PC-3 (cell line): ENCODE data around the gene FOXO6. TPM values are rescaled to one million over a fixed set of nuclear protein-coding genes. Genes with fewer than 3 reads are reported as not detected.

ENCODE experiments used
- ATAC-seq: fragments of 200-7000 bp; cut with Tn5 transposase; 2 replicates; pipeline ENCODE4 v1.9.1; 2020; ENCODE audit warnings: mild to moderate bottlenecking, moderate library complexity
- BruUV-seq: library from RNA; stranded (reverse); fragments of 400-500 nt; replicated peaks from 2 replicates; lab custom pipeline; 2021; lab: Mats Ljungman, UMichigan
- CTCF ChIA-PET: fragments of 300-600 bp; sonication (Branson Sonifier 250); formaldehyde crosslinking; loops from one replicate; lab custom pipeline; 2022; ENCODE audit warnings: antibody characterized with exemption; lab: Charles Lee
- POLR2A ChIA-PET: fragments of 300-600 bp; sonication (Branson Sonifier 250); formaldehyde crosslinking; loops from one replicate; lab custom pipeline; 2022; ENCODE audit warnings: antibody characterized with exemption; ENCODE audit not compliant: unreplicated experiment; lab: Charles Lee
- DNase-seq: peaks from one replicate; pipeline ENCODE4 v3.0.0-alpha.2; 2015
- H2AFZ ChIP-seq: fragments of 300-600 bp; sonication (generic); 2 replicates; pipeline ENCODE4 v1.6.0; 2016; ENCODE audit warnings: antibody characterized with exemption, low read length
- H3F3A ChIP-seq: fragments of 300-600 bp; sonication (generic); one replicate; pipeline ENCODE4 v1.6.0; 2017; ENCODE audit warnings: antibody characterized with exemption, low read length, control low read depth, mild to moderate bottlenecking; ENCODE audit not compliant: unreplicated experiment
- H3K27ac ChIP-seq: fragments of 300-600 bp; sonication (generic); 2 replicates; pipeline ENCODE4 v1.5.1; 2016; ENCODE audit warnings: mild to moderate bottlenecking, low read length
- H3K27me3 ChIP-seq: fragments of 300-600 bp; sonication (generic); 2 replicates; pipeline ENCODE4 v1.6.1; 2016; ENCODE audit warnings: low read length, mixed read lengths
- H3K36me3 ChIP-seq: fragments of 300-600 bp; sonication (generic); 2 replicates; pipeline ENCODE4 v1.6.1; 2016; ENCODE audit warnings: low read depth, mixed run types, low read length, mixed read lengths
- H3K4me1 ChIP-seq: fragments of 300-600 bp; sonication (generic); 2 replicates; pipeline ENCODE4 v1.5.1; 2016; ENCODE audit warnings: low read length; ENCODE audit not compliant: insufficient read depth
- H3K4me2 ChIP-seq: fragments of 300-600 bp; sonication (generic); 2 replicates; pipeline ENCODE4 v1.6.0; 2016; ENCODE audit warnings: low read length
- H3K4me3 ChIP-seq: fragments of 300-600 bp; sonication (generic); 2 replicates; pipeline ENCODE4 v1.5.1; 2016; ENCODE audit warnings: mild to moderate bottlenecking, low read length, mixed read lengths
- H3K79me2 ChIP-seq: fragments of 300-600 bp; sonication (generic); 2 replicates; pipeline ENCODE4 v1.6.1; 2017; ENCODE audit warnings: low read length, mixed read lengths
- H3K9ac ChIP-seq: fragments of 300-600 bp; sonication (generic); 2 replicates; pipeline ENCODE4 v1.6.0; 2016; ENCODE audit warnings: mild to moderate bottlenecking, low read length
- H3K9me2 ChIP-seq: fragments of 300-600 bp; sonication (generic); replicated peaks from 2 replicates; pipeline ENCODE4 v1.6.1; 2016; ENCODE audit warnings: mixed run types, low read length, mixed read lengths
- H3K9me3 ChIP-seq: fragments of 300-600 bp; sonication (generic); 2 replicates; pipeline ENCODE4 v1.6.1; 2016; ENCODE audit warnings: low read length, mixed read lengths
- H4K20me1 ChIP-seq: fragments of 300-600 bp; sonication (generic); 2 replicates; pipeline ENCODE4 v1.6.1; 2016; ENCODE audit warnings: low read length, mixed read lengths
- EZH2 ChIP-seq: fragments of 300-600 bp; sonication (generic); IDR thresholded peaks from one replicate; pipeline ENCODE4 v1.6.1; 2017; ENCODE audit warnings: antibody characterized with exemption, mild to moderate bottlenecking, low read length; ENCODE audit not compliant: unreplicated experiment
- EZH2phosphoT487 ChIP-seq: fragments of 300-600 bp; sonication (generic); IDR thresholded peaks from 2 replicates; pipeline ENCODE4 v1.6.1; 2018; ENCODE audit warnings: mild to moderate bottlenecking, antibody characterized with exemption, low read length, borderline replicate concordance
- intact Hi-C: fragments of 100-400 bp; cut with micrococcal nuclease; formaldehyde crosslinking; loops from 2 replicates; pipeline ENCODE4 v1.9.0; 2023
- total RNA-seq: library from RNA; depleted of rRNA; stranded (reverse); fragments of >200 nt; gene quantifications from 2 replicates; pipeline ENCODE4 v1.2.3, GENCODE V29; 2014
- TF ChIP-seq, protein P1 (sequence below): fragments of 300-600 bp; sonication (generic); conservative IDR thresholded peaks from 2 replicates; pipeline ENCODE4 v1.5.1; 2017; ENCODE audit warnings: antibody characterized with exemption, low read depth, mild to moderate bottlenecking, low read length

FOXO6 gene
- total RNA-seq, 1 experiment from 2014 or later: 1.2 TPM

DNA sequence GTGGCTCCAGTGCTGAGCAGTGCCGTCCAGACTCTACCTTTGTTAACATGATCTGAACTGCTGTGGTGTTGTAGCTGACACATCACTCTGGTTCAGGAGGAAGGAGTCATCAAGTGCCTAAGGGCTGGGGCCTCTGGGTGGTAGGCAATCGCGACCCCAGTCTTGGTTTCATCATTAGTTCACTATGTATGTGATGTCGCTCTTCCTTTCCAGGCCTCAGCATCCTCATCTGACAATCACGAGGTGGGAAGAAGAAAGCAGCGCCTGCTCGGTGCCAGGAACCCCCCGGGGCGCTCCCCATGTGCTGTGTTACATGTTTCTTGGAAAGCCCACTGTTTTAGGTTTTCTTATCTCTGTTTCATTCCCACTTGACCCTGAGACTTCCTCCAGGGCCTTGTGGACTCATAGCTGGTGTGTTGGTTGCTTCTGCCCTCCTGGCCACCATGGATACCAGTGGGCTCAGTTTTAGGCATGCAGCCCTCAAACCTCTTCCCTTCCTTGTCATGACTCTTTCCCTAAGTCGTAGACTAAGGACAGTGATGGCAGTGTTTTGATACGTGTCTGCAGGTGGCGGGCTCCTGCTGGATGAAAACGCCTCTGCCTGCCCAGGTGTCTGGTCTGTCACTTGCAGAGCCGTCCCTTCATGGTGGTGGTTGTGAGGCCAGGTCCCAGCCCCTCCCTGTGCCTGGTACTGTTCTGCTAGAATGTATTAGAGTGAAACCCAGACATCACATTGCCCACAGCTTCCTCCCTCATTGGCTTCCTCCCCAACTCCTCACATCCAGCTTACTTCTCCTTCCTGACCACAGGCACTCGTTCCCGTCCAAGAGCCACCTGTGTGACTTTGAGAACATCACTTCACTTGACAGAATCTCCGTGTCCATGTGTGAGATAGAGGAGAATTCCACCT lies 17.2 kb upstream of the FOXO6 start:
- H3K9me3 ChIP-seq: no peaks in the 10 kb centered on the region
- H4K20me1 ChIP-seq: no peaks in the 10 kb centered on the region
- TF ChIP-seq EZH2phosphoT487 (no peak), EZH2 (no peak)
- TF ChIP-seq, protein P1, sequence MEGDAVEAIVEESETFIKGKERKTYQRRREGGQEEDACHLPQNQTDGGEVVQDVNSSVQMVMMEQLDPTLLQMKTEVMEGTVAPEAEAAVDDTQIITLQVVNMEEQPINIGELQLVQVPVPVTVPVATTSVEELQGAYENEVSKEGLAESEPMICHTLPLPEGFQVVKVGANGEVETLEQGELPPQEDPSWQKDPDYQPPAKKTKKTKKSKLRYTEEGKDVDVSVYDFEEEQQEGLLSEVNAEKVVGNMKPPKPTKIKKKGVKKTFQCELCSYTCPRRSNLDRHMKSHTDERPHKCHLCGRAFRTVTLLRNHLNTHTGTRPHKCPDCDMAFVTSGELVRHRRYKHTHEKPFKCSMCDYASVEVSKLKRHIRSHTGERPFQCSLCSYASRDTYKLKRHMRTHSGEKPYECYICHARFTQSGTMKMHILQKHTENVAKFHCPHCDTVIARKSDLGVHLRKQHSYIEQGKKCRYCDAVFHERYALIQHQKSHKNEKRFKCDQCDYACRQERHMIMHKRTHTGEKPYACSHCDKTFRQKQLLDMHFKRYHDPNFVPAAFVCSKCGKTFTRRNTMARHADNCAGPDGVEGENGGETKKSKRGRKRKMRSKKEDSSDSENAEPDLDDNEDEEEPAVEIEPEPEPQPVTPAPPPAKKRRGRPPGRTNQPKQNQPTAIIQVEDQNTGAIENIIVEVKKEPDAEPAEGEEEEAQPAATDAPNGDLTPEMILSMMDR: no peak
- H3K9ac ChIP-seq: no peak overlapping the region
- no peaks in the 10 kb centered on the region for H3K36me3 ChIP-seq
- peaks cover 9% of the 10 kb centered on the region; the same call in 1 of the 2 replicates for H3K4me1 ChIP-seq
- H3K9me2 ChIP-seq: no peaks in the 10 kb centered on the region
- no peak for ATAC-seq
- CTCF ChIA-PET: no interaction called here
- no peak overlapping the region for H3K27ac ChIP-seq
- H2AFZ ChIP-seq: no peak overlapping the region
- H3K4me2 ChIP-seq: no peak overlapping the region
- no peaks in the 10 kb centered on the region for H3F3A ChIP-seq
- no peaks in the 10 kb centered on the region for H3K79me2 ChIP-seq
- BruUV-seq: no TSS peak
- POLR2A ChIA-PET: no interaction called here
- intact Hi-C loops: no loop called here
- DNase-seq: no peak
- no peaks in the 10 kb centered on the region for H3K27me3 ChIP-seq
- H3K4me3 ChIP-seq: no peak overlapping the region

DNA sequence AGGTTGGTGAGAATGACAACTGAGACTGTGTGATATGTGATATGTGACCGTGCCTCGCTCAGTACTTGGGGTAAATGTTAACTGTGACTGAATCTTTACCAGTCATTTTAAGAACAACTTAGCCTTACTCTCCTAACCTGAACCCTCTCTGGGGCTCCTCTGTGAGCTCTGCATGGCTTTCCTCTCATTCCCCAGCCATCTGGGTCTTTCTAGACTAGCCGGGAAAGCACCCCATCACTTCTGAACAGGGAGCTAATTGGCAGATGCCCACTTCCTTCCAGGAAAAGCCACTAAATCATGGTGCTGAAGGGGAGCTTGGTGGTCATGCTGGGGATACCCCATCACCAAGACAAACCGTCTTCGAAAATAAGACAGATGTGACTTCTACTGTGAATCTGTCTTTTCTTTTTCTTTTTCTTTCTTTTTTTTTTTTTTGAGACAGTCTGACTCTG lies 16.5 kb upstream of the FOXO6 start:
- intact Hi-C loops: no loop called here
- CTCF ChIA-PET: no interaction called here

More for the DNA sequence above, 16.5 kb upstream of the FOXO6 start:
- POLR2A ChIA-PET: no interaction called here
- H3F3A ChIP-seq: no peaks in the 10 kb centered on the region
- H3K4me1 ChIP-seq: peaks cover 9% of the 10 kb centered on the region; the same call in 1 of the 2 replicates
- no TSS peak for BruUV-seq
- H4K20me1 ChIP-seq: no peaks in the 10 kb centered on the region
- H3K27ac ChIP-seq: no peak overlapping the region
- ATAC-seq (no peak), DNase-seq (no peak)
- no peaks in the 10 kb centered on the region for H3K9me3 ChIP-seq
- TF ChIP-seq EZH2phosphoT487 (no peak), EZH2 (no peak)
- TF ChIP-seq, protein P1: no peak
- no peak overlapping the region for H3K4me2 ChIP-seq
- H2AFZ ChIP-seq: no peak overlapping the region
- no peak overlapping the region for H3K9ac ChIP-seq
- no peak overlapping the region for H3K4me3 ChIP-seq
- H3K79me2 ChIP-seq: no peaks in the 10 kb centered on the region
- no peaks in the 10 kb centered on the region for H3K27me3 ChIP-seq
- H3K9me2 ChIP-seq: no peaks in the 10 kb centered on the region
- no peaks in the 10 kb centered on the region for H3K36me3 ChIP-seq
